Endothelial cell of umbilical vein (primary cell): ENCODE measurements around the gene PNKD. TPM values are rescaled to one million over a fixed set of nuclear protein-coding genes. Genes with fewer than 3 reads are reported as not detected.

Source experiments
- BruUV-seq: library from RNA; stranded (reverse); fragments of 400-500 nt; replicated peaks from 2 replicates; lab custom pipeline; 2021; lab: Mats Ljungman, UMichigan
- CTCF ChIA-PET: fragments of 300-600, 350-600 bp; sonication (Branson Sonifier 250); formaldehyde crosslinking; loops from one replicate; lab custom pipeline; 2021; ENCODE audit warnings: antibody characterized with exemption, inconsistent platforms; lab: Charles Lee
- POLR2A ChIA-PET: fragments of 300-600, 350-600 bp; sonication (Branson Sonifier 250); formaldehyde crosslinking; loops from one replicate; lab custom pipeline; 2021; ENCODE audit warnings: antibody characterized with exemption, inconsistent platforms; lab: Charles Lee
- DNase-seq: peaks from one replicate; pipeline ENCODE4 v3.0.0-alpha.2; 2011; ENCODE audit warnings: low read depth, low spot score
- FAIRE-seq: peaks from 2 replicates; lab custom pipeline; 2011; peaks lifted over from hg19 to GRCh38; lab: Jason Lieb, UNC
- H2AFZ ChIP-seq: 2 replicates; pipeline ENCODE4 v1.6.0; 2012; ENCODE audit warnings: low read depth, low read length, control low read depth, inconsistent platforms
- H3K27ac ChIP-seq: 2 replicates; pipeline ENCODE4 v1.5.1; 2011; ENCODE audit warnings: low read depth, mild to moderate bottlenecking, control low read depth, low read length, moderate library complexity; ENCODE audit not compliant: insufficient read depth
- H3K27me3 ChIP-seq, 2 experiments: 2 replicates each; pipeline versions ENCODE4 v1.6.0 to v1.6.1; 2011; ENCODE audit warnings: low read length in 2 of 2, mixed read lengths in 1 of 2; ENCODE audit not compliant: control insufficient read depth in 2 of 2, insufficient read depth in 2 of 2
- H3K36me3 ChIP-seq, 2 experiments: 2 replicates in 1 of 2; 3 replicates in 1 of 2; pipeline ENCODE4 v1.5.1; 2011; ENCODE audit warnings: low read length in 2 of 2, mild to moderate bottlenecking in 1 of 2, moderate library complexity in 1 of 2; ENCODE audit not compliant: control insufficient read depth in 2 of 2, insufficient read depth in 2 of 2; ENCODE audit errors: extremely low read depth in 1 of 2
- H3K4me1 ChIP-seq: 3 replicates; pipeline ENCODE4 v1.5.1; 2011; ENCODE audit warnings: mild to moderate bottlenecking, low read length; ENCODE audit not compliant: control insufficient read depth, insufficient read depth; ENCODE audit errors: extremely low read depth
- H3K4me2 ChIP-seq: 2 replicates; pipeline ENCODE4 v1.6.1; 2011; ENCODE audit warnings: low read length, control low read depth, mixed read lengths; ENCODE audit not compliant: insufficient read depth
- H3K4me3 ChIP-seq, 3 experiments: fragments of 200-600 bp in 1 of 3; sonication (generic), shearing (Covaris generic) in 1 of 3; replicated peaks in 1 of 3; 2 replicates each; pipeline ENCODE4 v1.5.1; 2011 to 2016; ENCODE audit warnings: control low read depth in 3 of 3, low read length in 3 of 3, mild to moderate bottlenecking in 2 of 3, inconsistent platforms in 1 of 3, low read depth in 1 of 3, moderate library complexity in 1 of 3; ENCODE audit not compliant: insufficient read depth in 1 of 3
- H3K79me2 ChIP-seq: 2 replicates; pipeline ENCODE4 v1.6.0; 2012; ENCODE audit warnings: low read length, inconsistent platforms; ENCODE audit not compliant: control insufficient read depth, insufficient read depth
- H3K9ac ChIP-seq: replicated peaks from 2 replicates; pipeline ENCODE3; 2011; ENCODE audit warnings: low read length, control low read depth; ENCODE audit not compliant: insufficient read depth; ENCODE audit errors: extremely low read depth
- H3K9me1 ChIP-seq: replicated peaks from 3 replicates; pipeline ENCODE4 v1.6.0; 2011; ENCODE audit warnings: mild to moderate bottlenecking, low read length; ENCODE audit not compliant: control insufficient read depth, insufficient read depth; ENCODE audit errors: extremely low read depth
- H3K9me3 ChIP-seq: replicated peaks from 2 replicates; pipeline ENCODE4 v1.5.1; 2012; ENCODE audit warnings: low read length, inconsistent platforms; ENCODE audit not compliant: control insufficient read depth, insufficient read depth
- H4K20me1 ChIP-seq: replicated peaks from 2 replicates; pipeline ENCODE3; 2011; ENCODE audit warnings: mild to moderate bottlenecking, low read length; ENCODE audit not compliant: control insufficient read depth, insufficient read depth; ENCODE audit errors: extremely low read depth
- CTCF ChIP-seq, 2 donors: IDR thresholded peaks; 1 replicate in 1 of 2; 2 replicates in 1 of 2; pipeline ENCODE4 v1.5.1; 2011; ENCODE audit warnings: low read length in 2 of 2, mild to moderate bottlenecking in 2 of 2, moderate library complexity in 2 of 2, control low read depth in 1 of 2, inconsistent platforms in 1 of 2, low read depth in 1 of 2; ENCODE audit not compliant: insufficient read depth in 1 of 2; ENCODE audit errors: extremely low read depth in 1 of 2
- EZH2 ChIP-seq: IDR thresholded peaks from 2 replicates; pipeline ENCODE4 v1.6.1; 2012; ENCODE audit warnings: borderline replicate concordance, low read depth, mild to moderate bottlenecking, moderate library complexity, low read length, inconsistent platforms; ENCODE audit not compliant: severe bottlenecking
- FOS ChIP-seq: IDR thresholded peaks from 2 replicates; pipeline ENCODE4 v1.6.1; 2011; ENCODE audit warnings: mild to moderate bottlenecking, low read length, moderate library complexity, borderline replicate concordance; ENCODE audit not compliant: insufficient read depth
- GATA2 ChIP-seq: IDR thresholded peaks from 2 replicates; pipeline ENCODE4 v1.7.0; 2011; ENCODE audit warnings: low read depth, mild to moderate bottlenecking, moderate library complexity, mixed read lengths, low read length; ENCODE audit not compliant: insufficient read length, insufficient read depth
- JUN ChIP-seq: IDR thresholded peaks from 2 replicates; pipeline ENCODE4 v1.6.1; 2011; ENCODE audit warnings: borderline replicate concordance, low read depth; ENCODE audit not compliant: insufficient read length, insufficient read depth
- MAX ChIP-seq: IDR thresholded peaks from 2 replicates; pipeline ENCODE4 v1.6.1; 2011; ENCODE audit not compliant: insufficient read depth, insufficient read length
- MYC ChIP-seq: IDR thresholded peaks from one replicate; pipeline ENCODE4 v1.6.1; 2011; ENCODE audit warnings: mild to moderate bottlenecking, low read depth, low read length
- POLR2A ChIP-seq: IDR thresholded peaks from 2 replicates; pipeline ENCODE4 v1.6.1; 2012; ENCODE audit warnings: low read depth, mild to moderate bottlenecking, control low read depth, low read length
- POLR2AphosphoS5 ChIP-seq: IDR thresholded peaks from 2 replicates; pipeline ENCODE4 v1.6.1; 2012; ENCODE audit warnings: low read depth, mild to moderate bottlenecking, control low read depth, low read length, moderate library complexity; ENCODE audit not compliant: insufficient read depth
- dilution Hi-C: fragments of 300-500 bp; cut with MboI; formaldehyde crosslinking; loops from one replicate; pipeline ENCODE4 v1.15.0; 2019; ENCODE audit warnings: low sequenced_read_pairs; ENCODE audit not compliant: extremely low pct_ligation_motif_present
- intact Hi-C: fragments of 100-400 bp; cut with micrococcal nuclease; formaldehyde crosslinking; loops from one replicate; pipeline ENCODE4 v1.10.0; 2022
- polyA plus RNA-seq, 4 experiments: library from polyadenylated mRNA; depleted of rRNA in 3 of 4; stranded (reverse) in 3 of 4; unstranded in 1 of 4; fragments of >200 nt; gene quantifications; 2 replicates each; pipeline versions ENCODE4 v1.2.1 to v1.2.3, GENCODE V29; 2011 to 2012; ENCODE audit warnings: missing spikeins in 1 of 4
- total RNA-seq: library from RNA; stranded (reverse); gene quantifications from 2 replicates; pipeline ENCODE4 v1.2.3, GENCODE V29; 2021

PNKD gene
- total and polyA plus RNA-seq, 2 donors (not counting 3 experiments of a cell fraction or from before 2014, with no cell fraction given): 56.1 to 88.3 TPM

GRCh38 chr2:218392459-218392858, 122.1 kb downstream of the PNKD start:
- no peak overlapping the region for H3K4me2 ChIP-seq
- no peak overlapping the region for H3K27ac ChIP-seq
- H4K20me1 ChIP-seq: no peaks in the 10 kb centered on the region
- dilution Hi-C loops (no loop called here), intact Hi-C loops (no loop called here)
- H3K36me3 ChIP-seq: no peaks in the 10 kb centered on the region
- H3K4me3 ChIP-seq: no peak overlapping the region
- no peak for FAIRE-seq
- CTCF ChIA-PET: interaction anchor here (1.6 to 5.7 kb wide), 2 partner anchors 91 to 120 kb away, joined by 6 to 99 read pairs; partner anchors contain the start of genes AAMP and PNKD
- POLR2A ChIA-PET: no interaction called here
- H3K9ac ChIP-seq: no peak overlapping the region
- peaks cover 15% of the 10 kb centered on the region for H3K4me1 ChIP-seq
- no peaks in the 10 kb centered on the region for H3K27me3 ChIP-seq
- no peak overlapping the region for H2AFZ ChIP-seq
- H3K9me3 ChIP-seq: no peaks in the 10 kb centered on the region
- no TSS peak for BruUV-seq
- DNase-seq: no peak
- H3K79me2 ChIP-seq: no peaks in the 10 kb centered on the region
- TF ChIP-seq MYC (no peak), POLR2AphosphoS5 (no peak), POLR2A (no peak), MAX (no peak), FOS (no peak), GATA2 (no peak), EZH2 (no peak), JUN (no peak), CTCF (IDR thresholded peaks at IDR 0.05; ENCODE audit: extremely low read depth in 1 of 2, insufficient read depth in 1 of 2, low read depth in 1 of 2, low read length in 2 of 2) (no peak)
- no peaks in the 10 kb centered on the region for H3K9me1 ChIP-seq
